DOHH2 (cell line): Measurements from ENCODE around the gene LRRC8E.

Experiments used
- EZH2phosphoT487 ChIP-seq: fragments of 200-600 bp; sonication (generic); IDR thresholded peaks from 2 replicates; pipeline ENCODE4 v1.6.1; 2017; ENCODE audit warnings: borderline replicate concordance, mild to moderate bottlenecking, antibody characterized with exemption, low read length, moderate library complexity, mixed read lengths
- TF ChIP-seq, protein P1 (sequence below): fragments of 200-600 bp; sonication (generic); IDR thresholded peaks from one replicate; pipeline ENCODE4 v1.5.1; 2014; ENCODE audit warnings: antibody characterized with exemption, mild to moderate bottlenecking, low read depth, low read length; ENCODE audit not compliant: poor library complexity, severe bottlenecking

DNA sequence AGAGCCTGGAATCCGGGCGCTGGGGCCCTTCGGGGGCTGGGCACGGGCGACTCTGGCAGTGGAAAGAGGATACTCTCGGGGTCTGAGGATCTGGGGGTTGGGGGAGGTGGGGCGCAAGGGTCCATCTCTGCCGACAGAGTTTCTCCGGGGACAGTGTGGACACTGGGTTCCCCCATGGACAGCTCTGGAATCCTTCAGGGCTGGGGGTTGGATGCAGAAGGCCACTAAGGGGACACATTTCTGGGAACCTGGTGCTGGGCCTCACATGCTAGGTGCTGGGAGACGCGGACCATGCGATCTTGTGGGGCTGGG, 28.6 kb downstream of the LRRC8E start:
- TF ChIP-seq, protein P1, sequence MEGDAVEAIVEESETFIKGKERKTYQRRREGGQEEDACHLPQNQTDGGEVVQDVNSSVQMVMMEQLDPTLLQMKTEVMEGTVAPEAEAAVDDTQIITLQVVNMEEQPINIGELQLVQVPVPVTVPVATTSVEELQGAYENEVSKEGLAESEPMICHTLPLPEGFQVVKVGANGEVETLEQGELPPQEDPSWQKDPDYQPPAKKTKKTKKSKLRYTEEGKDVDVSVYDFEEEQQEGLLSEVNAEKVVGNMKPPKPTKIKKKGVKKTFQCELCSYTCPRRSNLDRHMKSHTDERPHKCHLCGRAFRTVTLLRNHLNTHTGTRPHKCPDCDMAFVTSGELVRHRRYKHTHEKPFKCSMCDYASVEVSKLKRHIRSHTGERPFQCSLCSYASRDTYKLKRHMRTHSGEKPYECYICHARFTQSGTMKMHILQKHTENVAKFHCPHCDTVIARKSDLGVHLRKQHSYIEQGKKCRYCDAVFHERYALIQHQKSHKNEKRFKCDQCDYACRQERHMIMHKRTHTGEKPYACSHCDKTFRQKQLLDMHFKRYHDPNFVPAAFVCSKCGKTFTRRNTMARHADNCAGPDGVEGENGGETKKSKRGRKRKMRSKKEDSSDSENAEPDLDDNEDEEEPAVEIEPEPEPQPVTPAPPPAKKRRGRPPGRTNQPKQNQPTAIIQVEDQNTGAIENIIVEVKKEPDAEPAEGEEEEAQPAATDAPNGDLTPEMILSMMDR = no peak
- TF ChIP-seq EZH2phosphoT487 = no peak
